Endothelial cell of umbilical vein (primary cell): Measurements from ENCODE around the gene C1orf115. TPM values are rescaled to one million over a fixed set of nuclear protein-coding genes. Genes with fewer than 3 reads are reported as not detected.

Source experiments
- BruUV-seq: library from RNA; stranded (reverse); fragments of 400-500 nt; replicated peaks from 2 replicates; lab custom pipeline; 2021; lab: Mats Ljungman, UMichigan
- CTCF ChIA-PET: fragments of 300-600, 350-600 bp; sonication (Branson Sonifier 250); formaldehyde crosslinking; loops from one replicate; lab custom pipeline; 2021; ENCODE audit warnings: antibody characterized with exemption, inconsistent platforms; lab: Charles Lee
- POLR2A ChIA-PET: fragments of 300-600, 350-600 bp; sonication (Branson Sonifier 250); formaldehyde crosslinking; loops from one replicate; lab custom pipeline; 2021; ENCODE audit warnings: antibody characterized with exemption, inconsistent platforms; lab: Charles Lee
- DNase-seq: peaks from one replicate; pipeline ENCODE4 v3.0.0-alpha.2; 2011; ENCODE audit warnings: low read depth, low spot score
- FAIRE-seq: peaks from 2 replicates; lab custom pipeline; 2011; peaks lifted over from hg19 to GRCh38; lab: Jason Lieb, UNC
- H2AFZ ChIP-seq: 2 replicates; pipeline ENCODE4 v1.6.0; 2012; ENCODE audit warnings: low read depth, low read length, control low read depth, inconsistent platforms
- H3K27ac ChIP-seq: 2 replicates; pipeline ENCODE4 v1.5.1; 2011; ENCODE audit warnings: low read depth, mild to moderate bottlenecking, control low read depth, low read length, moderate library complexity; ENCODE audit not compliant: insufficient read depth
- H3K27me3 ChIP-seq, 2 experiments: 2 replicates each; pipeline versions ENCODE4 v1.6.0 to v1.6.1; 2011; ENCODE audit warnings: low read length in 2 of 2, mixed read lengths in 1 of 2; ENCODE audit not compliant: control insufficient read depth in 2 of 2, insufficient read depth in 2 of 2
- H3K36me3 ChIP-seq, 2 experiments: 2 replicates in 1 of 2; 3 replicates in 1 of 2; pipeline ENCODE4 v1.5.1; 2011; ENCODE audit warnings: low read length in 2 of 2, mild to moderate bottlenecking in 1 of 2, moderate library complexity in 1 of 2; ENCODE audit not compliant: control insufficient read depth in 2 of 2, insufficient read depth in 2 of 2; ENCODE audit errors: extremely low read depth in 1 of 2
- H3K4me1 ChIP-seq: 3 replicates; pipeline ENCODE4 v1.5.1; 2011; ENCODE audit warnings: mild to moderate bottlenecking, low read length; ENCODE audit not compliant: control insufficient read depth, insufficient read depth; ENCODE audit errors: extremely low read depth
- H3K4me2 ChIP-seq: 2 replicates; pipeline ENCODE4 v1.6.1; 2011; ENCODE audit warnings: low read length, control low read depth, mixed read lengths; ENCODE audit not compliant: insufficient read depth
- H3K4me3 ChIP-seq, 3 experiments: fragments of 200-600 bp in 1 of 3; sonication (generic), shearing (Covaris generic) in 1 of 3; replicated peaks in 1 of 3; 2 replicates each; pipeline ENCODE4 v1.5.1; 2011 to 2016; ENCODE audit warnings: control low read depth in 3 of 3, low read length in 3 of 3, mild to moderate bottlenecking in 2 of 3, inconsistent platforms in 1 of 3, low read depth in 1 of 3, moderate library complexity in 1 of 3; ENCODE audit not compliant: insufficient read depth in 1 of 3
- H3K79me2 ChIP-seq: 2 replicates; pipeline ENCODE4 v1.6.0; 2012; ENCODE audit warnings: low read length, inconsistent platforms; ENCODE audit not compliant: control insufficient read depth, insufficient read depth
- H3K9ac ChIP-seq: replicated peaks from 2 replicates; pipeline ENCODE3; 2011; ENCODE audit warnings: low read length, control low read depth; ENCODE audit not compliant: insufficient read depth; ENCODE audit errors: extremely low read depth
- H3K9me1 ChIP-seq: replicated peaks from 3 replicates; pipeline ENCODE4 v1.6.0; 2011; ENCODE audit warnings: mild to moderate bottlenecking, low read length; ENCODE audit not compliant: control insufficient read depth, insufficient read depth; ENCODE audit errors: extremely low read depth
- H3K9me3 ChIP-seq: replicated peaks from 2 replicates; pipeline ENCODE4 v1.5.1; 2012; ENCODE audit warnings: low read length, inconsistent platforms; ENCODE audit not compliant: control insufficient read depth, insufficient read depth
- H4K20me1 ChIP-seq: replicated peaks from 2 replicates; pipeline ENCODE3; 2011; ENCODE audit warnings: mild to moderate bottlenecking, low read length; ENCODE audit not compliant: control insufficient read depth, insufficient read depth; ENCODE audit errors: extremely low read depth
- CTCF ChIP-seq, 2 donors: IDR thresholded peaks; 1 replicate in 1 of 2; 2 replicates in 1 of 2; pipeline ENCODE4 v1.5.1; 2011; ENCODE audit warnings: low read length in 2 of 2, mild to moderate bottlenecking in 2 of 2, moderate library complexity in 2 of 2, control low read depth in 1 of 2, inconsistent platforms in 1 of 2, low read depth in 1 of 2; ENCODE audit not compliant: insufficient read depth in 1 of 2; ENCODE audit errors: extremely low read depth in 1 of 2
- EZH2 ChIP-seq: IDR thresholded peaks from 2 replicates; pipeline ENCODE4 v1.6.1; 2012; ENCODE audit warnings: borderline replicate concordance, low read depth, mild to moderate bottlenecking, moderate library complexity, low read length, inconsistent platforms; ENCODE audit not compliant: severe bottlenecking
- FOS ChIP-seq: IDR thresholded peaks from 2 replicates; pipeline ENCODE4 v1.6.1; 2011; ENCODE audit warnings: mild to moderate bottlenecking, low read length, moderate library complexity, borderline replicate concordance; ENCODE audit not compliant: insufficient read depth
- GATA2 ChIP-seq: IDR thresholded peaks from 2 replicates; pipeline ENCODE4 v1.7.0; 2011; ENCODE audit warnings: low read depth, mild to moderate bottlenecking, moderate library complexity, mixed read lengths, low read length; ENCODE audit not compliant: insufficient read length, insufficient read depth
- JUN ChIP-seq: IDR thresholded peaks from 2 replicates; pipeline ENCODE4 v1.6.1; 2011; ENCODE audit warnings: borderline replicate concordance, low read depth; ENCODE audit not compliant: insufficient read length, insufficient read depth
- MAX ChIP-seq: IDR thresholded peaks from 2 replicates; pipeline ENCODE4 v1.6.1; 2011; ENCODE audit not compliant: insufficient read depth, insufficient read length
- MYC ChIP-seq: IDR thresholded peaks from one replicate; pipeline ENCODE4 v1.6.1; 2011; ENCODE audit warnings: mild to moderate bottlenecking, low read depth, low read length
- POLR2A ChIP-seq: IDR thresholded peaks from 2 replicates; pipeline ENCODE4 v1.6.1; 2012; ENCODE audit warnings: low read depth, mild to moderate bottlenecking, control low read depth, low read length
- POLR2AphosphoS5 ChIP-seq: IDR thresholded peaks from 2 replicates; pipeline ENCODE4 v1.6.1; 2012; ENCODE audit warnings: low read depth, mild to moderate bottlenecking, control low read depth, low read length, moderate library complexity; ENCODE audit not compliant: insufficient read depth
- dilution Hi-C: fragments of 300-500 bp; cut with MboI; formaldehyde crosslinking; loops from one replicate; pipeline ENCODE4 v1.15.0; 2019; ENCODE audit warnings: low sequenced_read_pairs; ENCODE audit not compliant: extremely low pct_ligation_motif_present
- intact Hi-C: fragments of 100-400 bp; cut with micrococcal nuclease; formaldehyde crosslinking; loops from one replicate; pipeline ENCODE4 v1.10.0; 2022
- polyA plus RNA-seq, 4 experiments: library from polyadenylated mRNA; depleted of rRNA in 3 of 4; stranded (reverse) in 3 of 4; unstranded in 1 of 4; fragments of >200 nt; gene quantifications; 2 replicates each; pipeline versions ENCODE4 v1.2.1 to v1.2.3, GENCODE V29; 2011 to 2012; ENCODE audit warnings: missing spikeins in 1 of 4
- total RNA-seq: library from RNA; stranded (reverse); gene quantifications from 2 replicates; pipeline ENCODE4 v1.2.3, GENCODE V29; 2021

The C1orf115 gene
- total and polyA plus RNA-seq, 2 donors (not counting 3 experiments of a cell fraction or from before 2014, with no cell fraction given): 11.1 to 16.4 TPM

DNA sequence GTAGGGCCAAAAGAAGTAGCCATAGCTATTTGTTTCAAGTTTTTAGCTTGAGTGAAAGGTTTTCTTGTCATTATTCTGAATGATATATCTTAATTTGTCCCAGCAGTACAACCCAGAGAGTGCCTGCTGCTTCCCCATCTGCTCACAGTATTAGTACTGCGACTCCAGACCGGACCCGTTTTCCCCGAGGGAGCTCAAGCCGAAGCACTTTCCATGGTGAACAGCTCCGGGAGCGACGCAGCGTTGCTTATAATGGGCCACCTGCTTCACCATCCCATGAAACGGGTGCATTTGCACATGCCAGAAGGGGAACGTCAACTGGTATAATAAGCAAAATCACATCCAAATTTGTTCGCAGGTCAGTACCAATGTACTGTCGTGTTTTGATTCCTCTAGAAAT is 37.2 kb upstream of the C1orf115 start:
- no peak for DNase-seq
- ChIA-PET CTCF (no interaction called here), POLR2A (no interaction called here)
- no TSS peak for BruUV-seq
- Histone ChIP-seq H3K4me1 (no peaks in the 10 kb centered on the region), H3K4me3 (no peak overlapping the region), H3K27me3 (no peaks in the 10 kb centered on the region), H3K27ac (no peak overlapping the region), H3K4me2 (no peak overlapping the region), H3K9ac (no peak overlapping the region), H4K20me1 (no peaks in the 10 kb centered on the region), H3K36me3 (no peaks in the 10 kb centered on the region), H2AFZ (no peak overlapping the region), H3K79me2 (no peaks in the 10 kb centered on the region), H3K9me1 (no peaks in the 10 kb centered on the region), H3K9me3 (no peaks in the 10 kb centered on the region)
- dilution Hi-C loops: no loop called here
- FAIRE-seq: no peak
- intact Hi-C loops: no loop called here
- TF ChIP-seq CTCF (IDR thresholded peaks at IDR 0.05; ENCODE audit: extremely low read depth in 1 of 2, insufficient read depth in 1 of 2, low read depth in 1 of 2, low read length in 2 of 2) (no peak), POLR2AphosphoS5 (no peak), MYC (no peak), FOS (no peak), GATA2 (no peak), EZH2 (no peak), POLR2A (no peak), JUN (no peak), MAX (no peak)
